ENCODE measurements around the gene PEX11G.

Gene PEX11G

DNA sequence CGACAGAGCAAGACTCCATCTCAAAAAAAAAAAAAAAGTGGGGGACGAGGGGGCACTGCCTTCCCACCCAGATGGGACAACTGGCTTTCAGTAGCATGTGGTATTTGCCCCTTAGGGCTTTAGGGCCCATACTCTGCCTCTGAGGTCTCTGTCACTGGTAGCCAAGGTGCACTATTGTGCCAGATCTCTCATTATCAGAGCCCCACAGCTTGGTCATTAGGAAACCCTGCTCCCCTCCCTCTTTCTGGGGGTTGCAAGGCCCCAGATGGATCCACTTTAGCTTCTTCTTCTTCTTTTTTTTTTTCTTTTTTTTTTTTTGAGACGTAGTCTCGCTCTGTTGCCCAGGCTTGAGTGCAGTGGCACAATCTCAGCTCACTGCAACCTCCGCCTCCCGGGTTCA is 15.8 kb upstream of the PEX11G start:
- Histone ChIP-seq H3F3A (ENCODE audit: insufficient read depth) (no peaks in the 10 kb centered on the region), H2AFZ (ENCODE audit: low read depth, low read length, severe bottlenecking) (no peak overlapping the region), H3K4me2 (ENCODE audit: low read depth, low read length, poor library complexity, severe bottlenecking) (no peak overlapping the region), H3K9ac (ENCODE audit: low read length) (no peak overlapping the region), H3K36me3 (ENCODE audit: low read length) (no peaks in the 10 kb centered on the region), H3K27ac (ENCODE audit: low read depth, low read length) (no peak overlapping the region), H4K20me1 (ENCODE audit: low read depth, low read length) (no peaks in the 10 kb centered on the region), H3K9me2 (replicated peaks; ENCODE audit: insufficient read depth, low read length) (no peaks in the 10 kb centered on the region), H3K79me2 (ENCODE audit: insufficient read depth, low read length) (no peaks in the 10 kb centered on the region), H3K9me3 (ENCODE audit: insufficient read depth, low read length) (no peaks in the 10 kb centered on the region), H3K4me3 (ENCODE audit: insufficient read depth, low read length, poor library complexity, severe bottlenecking) (no peak overlapping the region), H3K27me3 (ENCODE audit: low read length) (no peaks in the 10 kb centered on the region)
- TF ChIP-seq, protein P1, sequence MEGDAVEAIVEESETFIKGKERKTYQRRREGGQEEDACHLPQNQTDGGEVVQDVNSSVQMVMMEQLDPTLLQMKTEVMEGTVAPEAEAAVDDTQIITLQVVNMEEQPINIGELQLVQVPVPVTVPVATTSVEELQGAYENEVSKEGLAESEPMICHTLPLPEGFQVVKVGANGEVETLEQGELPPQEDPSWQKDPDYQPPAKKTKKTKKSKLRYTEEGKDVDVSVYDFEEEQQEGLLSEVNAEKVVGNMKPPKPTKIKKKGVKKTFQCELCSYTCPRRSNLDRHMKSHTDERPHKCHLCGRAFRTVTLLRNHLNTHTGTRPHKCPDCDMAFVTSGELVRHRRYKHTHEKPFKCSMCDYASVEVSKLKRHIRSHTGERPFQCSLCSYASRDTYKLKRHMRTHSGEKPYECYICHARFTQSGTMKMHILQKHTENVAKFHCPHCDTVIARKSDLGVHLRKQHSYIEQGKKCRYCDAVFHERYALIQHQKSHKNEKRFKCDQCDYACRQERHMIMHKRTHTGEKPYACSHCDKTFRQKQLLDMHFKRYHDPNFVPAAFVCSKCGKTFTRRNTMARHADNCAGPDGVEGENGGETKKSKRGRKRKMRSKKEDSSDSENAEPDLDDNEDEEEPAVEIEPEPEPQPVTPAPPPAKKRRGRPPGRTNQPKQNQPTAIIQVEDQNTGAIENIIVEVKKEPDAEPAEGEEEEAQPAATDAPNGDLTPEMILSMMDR (IDR thresholded peaks at IDR 0.05; ENCODE audit: insufficient read depth, low read length, poor library complexity, severe bottlenecking) = no peak
- no peak for TF ChIP-seq EZH2phosphoT487 (conservative IDR thresholded peaks at IDR 0.05; ENCODE audit: low read length)

GRCh38 chr19:7502552-7502951 is 13.7 kb upstream of the PEX11G start:
- TF ChIP-seq EZH2phosphoT487 (conservative IDR thresholded peaks at IDR 0.05; ENCODE audit: low read length) = no peak
- TF ChIP-seq, protein P1 (IDR thresholded peaks at IDR 0.05; ENCODE audit: insufficient read depth, low read length, poor library complexity, severe bottlenecking) = no peak
- Histone ChIP-seq H4K20me1 (ENCODE audit: low read depth, low read length) (no peaks in the 10 kb centered on the region), H3K79me2 (ENCODE audit: insufficient read depth, low read length) (no peaks in the 10 kb centered on the region), H3K4me3 (ENCODE audit: insufficient read depth, low read length, poor library complexity, severe bottlenecking) (no peak overlapping the region), H3K9ac (ENCODE audit: low read length) (no peak overlapping the region), H3K9me2 (replicated peaks; ENCODE audit: insufficient read depth, low read length) (no peaks in the 10 kb centered on the region), H3K4me2 (ENCODE audit: low read depth, low read length, poor library complexity, severe bottlenecking) (no peak overlapping the region), H2AFZ (ENCODE audit: low read depth, low read length, severe bottlenecking) (no peak overlapping the region), H3K27ac (ENCODE audit: low read depth, low read length) (no peak overlapping the region), H3K9me3 (ENCODE audit: insufficient read depth, low read length) (no peaks in the 10 kb centered on the region), H3K27me3 (ENCODE audit: low read length) (no peaks in the 10 kb centered on the region), H3K36me3 (ENCODE audit: low read length) (no peaks in the 10 kb centered on the region), H3F3A (ENCODE audit: insufficient read depth) (no peaks in the 10 kb centered on the region)

- Histone ChIP-seq H3K79me2 (ENCODE audit: insufficient read depth, low read length) (no peaks in the 10 kb centered on the region), H3K9me2 (replicated peaks; ENCODE audit: insufficient read depth, low read length) (no peaks in the 10 kb centered on the region), H3K27ac (ENCODE audit: low read depth, low read length) (no peak overlapping the region), H3K4me2 (ENCODE audit: low read depth, low read length, poor library complexity, severe bottlenecking) (no peak overlapping the region), H4K20me1 (ENCODE audit: low read depth, low read length) (no peaks in the 10 kb centered on the region), H2AFZ (ENCODE audit: low read depth, low read length, severe bottlenecking) (no peak overlapping the region), H3K9me3 (ENCODE audit: insufficient read depth, low read length) (no peaks in the 10 kb centered on the region), H3K9ac (ENCODE audit: low read length) (no peak overlapping the region), H3K36me3 (ENCODE audit: low read length) (no peaks in the 10 kb centered on the region), H3K4me3 (ENCODE audit: insufficient read depth, low read length, poor library complexity, severe bottlenecking) (no peak overlapping the region), H3F3A (ENCODE audit: insufficient read depth) (no peaks in the 10 kb centered on the region), H3K27me3 (ENCODE audit: low read length) (no peaks in the 10 kb centered on the region)
- TF ChIP-seq, protein P1 (IDR thresholded peaks at IDR 0.05; ENCODE audit: insufficient read depth, low read length, poor library complexity, severe bottlenecking) = no peak
- TF ChIP-seq EZH2phosphoT487 (conservative IDR thresholded peaks at IDR 0.05; ENCODE audit: low read length) = no peak
Measured at GRCh38 chr19:7500811-7501450, 12.1 kb upstream of the PEX11G start.

Data from SU-DHL-6 (cell line).